Nephron (organoid): ENCODE data around the gene HAGHL.

Experiments used
- H3K27ac Mint-ChIP-seq, 3 experiments: 2 replicates each; pipeline ENCODE4 v1.8.0; 2020; ENCODE audit warnings: mixed read lengths in 3 of 3, mild to moderate bottlenecking in 2 of 3, moderate library complexity in 1 of 3
- H3K27me3 Mint-ChIP-seq: 2 replicates; pipeline ENCODE4 v1.8.0; 2021; ENCODE audit warnings: low read depth, mild to moderate bottlenecking, moderate library complexity, mixed read lengths
- H3K36me3 Mint-ChIP-seq: 2 replicates; pipeline ENCODE4 v1.8.0; 2020; ENCODE audit warnings: low read depth, mixed read lengths
- H3K4me1 Mint-ChIP-seq: 2 replicates; pipeline ENCODE4 v1.8.0; 2020; ENCODE audit warnings: mixed read lengths
- H3K4me3 Mint-ChIP-seq, 3 experiments: 2 replicates each; pipeline ENCODE4 v1.8.0; 2020; ENCODE audit warnings: mild to moderate bottlenecking in 3 of 3, mixed read lengths in 3 of 3, moderate library complexity in 2 of 3
- H3K9me3 Mint-ChIP-seq: 2 replicates; pipeline ENCODE4 v1.8.0; 2020; ENCODE audit warnings: mixed read lengths
- TF ChIP-seq, protein P1 (sequence below), 3 experiments: fragments of 200-600 bp; sonication (generic); IDR thresholded peaks; one replicate each; pipeline ENCODE4 v1.5.0; 2021; ENCODE audit warnings: antibody characterized with exemption in 3 of 3; ENCODE audit not compliant: unreplicated experiment in 3 of 3

Gene HAGHL

DNA sequence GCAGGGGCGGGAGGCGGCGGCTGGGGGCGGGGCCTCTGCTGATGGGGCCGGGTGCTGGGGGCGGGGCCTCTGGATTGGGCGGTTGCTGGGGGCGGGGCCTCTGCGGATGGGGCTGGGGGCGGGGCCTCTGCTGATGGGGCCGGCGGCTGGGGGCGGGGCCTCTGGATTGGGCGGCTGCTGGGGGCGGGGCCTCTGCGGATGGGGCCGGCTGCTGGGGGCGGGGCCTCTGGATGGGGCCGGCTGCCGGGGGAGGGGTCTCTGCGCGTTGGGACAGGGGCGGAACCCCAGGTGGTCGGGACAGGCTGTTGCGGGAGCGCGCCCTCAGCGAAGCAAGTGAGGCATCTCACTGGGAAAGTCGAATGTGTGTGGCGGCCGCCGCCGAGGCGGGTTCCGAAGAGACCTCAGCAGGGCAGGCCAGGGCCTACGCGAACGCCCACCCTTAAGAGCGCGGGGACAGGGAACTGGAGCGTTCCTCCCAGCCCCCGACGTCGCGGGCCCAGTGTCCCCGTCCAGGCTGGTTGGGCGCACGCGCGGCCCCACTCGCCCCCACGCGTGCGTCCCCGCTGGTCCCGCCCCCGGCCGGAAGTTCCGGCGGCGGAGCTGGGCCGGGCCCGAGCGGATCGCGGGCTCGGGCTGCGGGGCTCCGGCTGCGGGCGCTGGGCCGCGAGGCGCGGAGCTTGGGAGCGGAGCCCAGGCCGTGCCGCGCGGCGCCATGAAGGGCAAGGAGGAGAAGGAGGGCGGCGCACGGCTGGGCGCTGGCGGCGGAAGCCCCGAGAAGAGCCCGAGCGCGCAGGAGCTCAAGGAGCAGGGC is 46.9 kb upstream of the HAGHL start, which contains the start of gene STUB1:
TSS of gene STUB1 (plus strand) at position 597 of the 811 bp plus-strand sequence. CDS start at position 713, 116 bp downstream.
- TF ChIP-seq, protein P1, sequence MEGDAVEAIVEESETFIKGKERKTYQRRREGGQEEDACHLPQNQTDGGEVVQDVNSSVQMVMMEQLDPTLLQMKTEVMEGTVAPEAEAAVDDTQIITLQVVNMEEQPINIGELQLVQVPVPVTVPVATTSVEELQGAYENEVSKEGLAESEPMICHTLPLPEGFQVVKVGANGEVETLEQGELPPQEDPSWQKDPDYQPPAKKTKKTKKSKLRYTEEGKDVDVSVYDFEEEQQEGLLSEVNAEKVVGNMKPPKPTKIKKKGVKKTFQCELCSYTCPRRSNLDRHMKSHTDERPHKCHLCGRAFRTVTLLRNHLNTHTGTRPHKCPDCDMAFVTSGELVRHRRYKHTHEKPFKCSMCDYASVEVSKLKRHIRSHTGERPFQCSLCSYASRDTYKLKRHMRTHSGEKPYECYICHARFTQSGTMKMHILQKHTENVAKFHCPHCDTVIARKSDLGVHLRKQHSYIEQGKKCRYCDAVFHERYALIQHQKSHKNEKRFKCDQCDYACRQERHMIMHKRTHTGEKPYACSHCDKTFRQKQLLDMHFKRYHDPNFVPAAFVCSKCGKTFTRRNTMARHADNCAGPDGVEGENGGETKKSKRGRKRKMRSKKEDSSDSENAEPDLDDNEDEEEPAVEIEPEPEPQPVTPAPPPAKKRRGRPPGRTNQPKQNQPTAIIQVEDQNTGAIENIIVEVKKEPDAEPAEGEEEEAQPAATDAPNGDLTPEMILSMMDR (IDR thresholded peaks at IDR 0.05; ENCODE audit: unreplicated experiment in 3 of 3), result no peak

DNA sequence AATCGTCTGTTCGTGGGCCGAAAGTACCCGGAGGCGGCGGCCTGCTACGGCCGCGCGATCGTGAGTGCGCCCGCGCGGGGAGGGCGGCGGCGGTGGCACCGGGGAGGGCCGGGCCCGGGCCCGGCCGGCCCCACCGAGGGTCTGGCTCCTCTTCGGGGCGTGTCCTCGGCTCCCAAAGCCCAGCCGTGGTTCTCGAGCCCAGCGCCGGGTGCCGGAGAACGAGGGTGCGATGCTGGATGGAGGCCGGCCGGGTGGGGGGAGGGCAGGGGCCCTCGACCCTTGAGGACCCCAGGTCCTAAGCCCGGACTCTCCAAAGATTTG is 46.3 kb upstream of the HAGHL start:
- TF ChIP-seq, protein P1 (IDR thresholded peaks at IDR 0.05; ENCODE audit: unreplicated experiment in 3 of 3), result no peak
- Mint-ChIP-seq H3K36me3 (no peaks in the 10 kb centered on the region), H3K27ac (no peak overlapping the region), H3K27me3 (no peaks in the 10 kb centered on the region), H3K4me1 (peaks cover 4% of the 10 kb centered on the region), H3K4me3 (peak overlapping the region; percentile 77 to 92 (median 85)), H3K9me3 (no peaks in the 10 kb centered on the region)

More for the DNA sequence above, 46.9 kb upstream of the HAGHL start, which contains the start of gene STUB1:
- peaks cover 4% of the 10 kb centered on the region for H3K27me3 Mint-ChIP-seq
- no peaks in the 10 kb centered on the region for H3K9me3 Mint-ChIP-seq
- no peaks in the 10 kb centered on the region for H3K36me3 Mint-ChIP-seq
- H3K27ac Mint-ChIP-seq, result peak within 1 kb of the TSS; percentile 70 to 91 (median 81)
- peaks cover 4% of the 10 kb centered on the region for H3K4me1 Mint-ChIP-seq
- peak within 1 kb of the TSS; percentile 89 to 92 (median 90) for H3K4me3 Mint-ChIP-seq

DNA sequence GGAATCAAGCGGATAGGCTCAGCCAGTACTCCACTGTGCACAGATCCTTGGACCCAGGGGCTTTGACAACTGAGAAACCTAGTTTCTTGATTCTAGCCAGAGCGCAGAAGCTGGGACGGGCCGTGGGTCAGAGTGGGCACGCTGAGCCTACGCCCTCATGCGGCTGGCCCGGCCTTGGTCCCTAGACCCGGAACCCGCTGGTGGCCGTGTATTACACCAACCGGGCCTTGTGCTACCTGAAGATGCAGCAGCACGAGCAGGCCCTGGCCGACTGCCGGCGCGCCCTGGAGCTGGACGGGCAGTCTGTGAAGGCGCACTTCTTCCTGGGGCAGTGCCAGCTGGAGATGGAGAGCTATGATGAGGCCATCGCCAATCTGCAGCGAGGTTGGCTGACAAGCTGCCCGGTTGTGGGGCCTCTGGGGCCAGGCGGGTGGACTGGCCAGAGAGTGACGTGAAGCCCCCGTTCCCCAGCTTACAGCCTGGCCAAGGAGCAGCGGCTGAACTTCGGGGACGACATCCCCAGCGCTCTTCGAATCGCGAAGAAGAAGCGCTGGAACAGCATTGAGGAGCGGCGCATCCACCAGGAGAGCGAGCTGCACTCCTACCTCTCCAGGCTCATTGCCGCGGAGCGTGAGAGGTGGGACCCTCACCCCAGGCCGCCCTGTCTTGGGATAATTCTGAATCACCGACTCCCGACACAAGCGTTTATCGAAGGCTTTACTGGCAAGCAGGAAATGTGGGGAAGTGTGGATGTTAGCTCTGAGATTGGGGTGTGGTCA is 45.8 kb upstream of the HAGHL start:
- H3K4me3 Mint-ChIP-seq, result peak overlapping the region; percentile 77 to 85 (median 83)
- H3K27ac Mint-ChIP-seq, result no peak overlapping the region
- TF ChIP-seq, protein P1 (IDR thresholded peaks at IDR 0.05; ENCODE audit: unreplicated experiment in 3 of 3), result no peak
- H3K4me1 Mint-ChIP-seq, result peaks cover 4% of the 10 kb centered on the region
- H3K36me3 Mint-ChIP-seq, result no peaks in the 10 kb centered on the region
- no peaks in the 10 kb centered on the region for H3K9me3 Mint-ChIP-seq
- no peaks in the 10 kb centered on the region for H3K27me3 Mint-ChIP-seq

DNA sequence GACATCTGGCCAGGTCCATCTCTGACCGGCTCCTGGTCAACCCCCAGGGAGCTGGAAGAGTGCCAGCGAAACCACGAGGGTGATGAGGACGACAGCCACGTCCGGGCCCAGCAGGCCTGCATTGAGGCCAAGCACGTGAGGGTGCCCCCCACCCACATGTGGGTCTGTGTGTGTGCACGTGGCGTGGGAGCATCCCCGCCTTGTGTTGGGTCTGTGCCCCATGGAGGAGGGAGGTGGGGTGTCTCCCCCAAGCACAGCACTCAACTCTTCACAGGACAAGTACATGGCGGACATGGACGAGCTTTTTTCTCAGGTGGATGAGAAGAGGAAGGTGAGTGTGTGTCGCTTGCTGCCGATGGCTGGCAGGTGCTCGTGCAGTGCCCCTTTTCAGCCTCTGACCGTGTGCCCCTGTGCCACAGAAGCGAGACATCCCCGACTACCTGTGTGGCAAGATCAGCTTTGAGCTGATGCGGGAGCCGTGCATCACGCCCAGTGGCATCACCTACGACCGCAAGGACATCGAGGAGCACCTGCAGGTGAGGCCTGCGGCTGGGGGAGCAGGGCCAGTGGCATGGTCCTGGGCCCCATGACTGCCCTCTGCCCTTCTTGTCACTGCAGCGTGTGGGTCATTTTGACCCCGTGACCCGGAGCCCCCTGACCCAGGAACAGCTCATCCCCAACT is 45.0 kb upstream of the HAGHL start:
- H3K4me3 Mint-ChIP-seq, result peak overlapping the region; percentile 77 to 85 (median 83)
- H3K9me3 Mint-ChIP-seq, result no peaks in the 10 kb centered on the region
- no peaks in the 10 kb centered on the region for H3K27me3 Mint-ChIP-seq
- H3K4me1 Mint-ChIP-seq, result peaks cover 4% of the 10 kb centered on the region
- no peaks in the 10 kb centered on the region for H3K36me3 Mint-ChIP-seq
- H3K27ac Mint-ChIP-seq, result no peak overlapping the region
- TF ChIP-seq, protein P1 (IDR thresholded peaks at IDR 0.05; ENCODE audit: unreplicated experiment in 3 of 3), result no peak

DNA sequence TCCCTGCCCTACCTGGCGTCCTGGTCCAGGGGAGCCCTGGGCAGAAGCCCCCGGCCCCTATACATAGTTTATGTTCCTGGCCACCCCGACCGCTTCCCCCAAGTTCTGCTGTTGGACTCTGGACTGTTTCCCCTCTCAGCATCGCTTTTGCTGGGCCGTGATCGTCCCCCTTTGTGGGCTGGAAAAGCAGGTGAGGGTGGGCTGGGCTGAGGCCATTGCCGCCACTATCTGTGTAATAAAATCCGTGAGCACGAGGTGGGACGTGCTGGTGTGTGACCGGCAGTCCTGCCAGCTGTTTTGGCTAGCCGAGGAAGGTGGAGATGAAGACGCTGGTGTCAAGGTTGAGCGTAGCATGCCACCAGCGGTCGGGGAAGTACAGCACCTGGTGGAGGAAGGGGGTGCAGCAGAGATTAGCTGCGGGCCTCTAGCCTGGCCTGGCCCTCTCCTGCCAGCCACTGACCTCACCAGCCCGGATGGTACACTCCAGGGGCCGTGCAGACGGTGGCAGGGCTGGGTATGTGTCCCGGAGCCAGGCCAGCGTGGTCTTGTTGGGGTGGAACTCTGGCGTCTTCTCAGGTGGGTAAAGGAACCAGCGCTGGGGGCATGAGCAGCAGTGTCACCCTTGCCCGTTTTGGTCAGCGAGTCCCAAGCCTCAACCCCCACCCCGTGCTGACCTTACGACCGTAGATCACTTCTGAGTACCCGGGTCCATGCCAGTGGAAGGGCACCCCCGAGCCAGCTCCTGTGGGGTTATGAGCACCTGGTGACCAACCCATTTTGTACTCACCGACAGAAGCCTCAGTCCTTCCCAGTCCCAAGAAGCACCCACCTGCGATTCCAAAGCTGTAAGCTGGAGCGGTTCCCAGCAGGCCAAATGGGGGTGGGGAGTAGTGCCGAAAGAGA is 44.2 kb upstream of the HAGHL start:
- Mint-ChIP-seq H3K4me1 (peaks cover 4% of the 10 kb centered on the region), H3K4me3 (peak overlapping the region; percentile 77 to 85 (median 83)), H3K27me3 (no peaks in the 10 kb centered on the region), H3K36me3 (no peaks in the 10 kb centered on the region), H3K27ac (peak overlapping the region in 2 of 3 experiments; percentile 49 to 69), H3K9me3 (no peaks in the 10 kb centered on the region)
- TF ChIP-seq, protein P1 (IDR thresholded peaks at IDR 0.05; ENCODE audit: unreplicated experiment in 3 of 3), result no peak
